Activated T-cell treated with anti-CD3 and anti-CD28 coated beads for 24 hours (primary cell): Measurements from ENCODE around the gene ANO1.

Source experiments
- DNase-seq: peaks from one replicate; pipeline ENCODE4 v3.0.0-alpha.2; 2020; ENCODE audit warnings: low read depth

ANO1 gene

DNA sequence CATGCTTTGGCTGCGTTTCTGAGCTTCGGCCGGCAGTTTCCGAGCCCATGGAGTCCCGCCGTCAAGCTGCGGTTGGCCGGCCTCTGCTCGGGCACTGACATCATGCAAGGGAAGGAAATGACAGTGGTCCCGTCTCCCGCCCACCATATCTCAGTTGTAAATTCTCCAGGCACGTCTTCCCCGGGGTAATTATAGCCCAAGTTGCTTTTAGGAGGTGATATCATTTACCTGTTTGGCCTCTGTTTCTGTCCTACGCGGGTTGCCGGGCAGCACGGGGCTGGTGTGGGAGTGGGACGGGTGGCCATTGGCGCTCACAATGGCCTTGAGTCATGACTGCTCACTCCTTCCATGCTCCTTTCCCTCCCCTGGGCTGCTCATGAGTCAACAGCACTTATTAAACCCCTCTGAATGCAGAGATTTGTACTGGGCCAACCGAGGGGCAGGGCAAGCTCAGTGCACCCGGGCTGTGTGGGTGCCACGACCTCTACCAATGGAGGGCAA, 4.2 kb upstream of the ANO1 start:
- DNase-seq: no peak

DNA sequence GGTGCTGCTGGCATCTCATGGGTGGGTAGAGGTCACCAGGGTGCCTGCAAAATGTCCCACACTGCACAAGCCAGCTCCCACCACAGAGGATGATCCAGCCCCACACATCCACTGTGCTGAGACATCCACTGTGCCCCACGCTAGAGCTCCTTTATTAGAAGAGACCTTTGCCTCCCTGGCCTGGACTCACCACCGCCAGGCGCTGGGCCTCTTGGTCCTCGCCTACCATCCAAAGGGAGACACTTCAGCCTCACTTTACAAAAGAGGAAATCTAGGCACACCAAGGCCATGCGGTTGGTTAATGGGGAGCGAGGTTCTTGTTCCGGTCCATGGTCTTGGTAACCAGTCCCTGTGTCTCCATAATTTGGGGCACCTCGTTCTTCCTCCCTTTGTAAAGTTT, 3.4 kb upstream of the ANO1 start:
- DNase-seq: no peak

DNA sequence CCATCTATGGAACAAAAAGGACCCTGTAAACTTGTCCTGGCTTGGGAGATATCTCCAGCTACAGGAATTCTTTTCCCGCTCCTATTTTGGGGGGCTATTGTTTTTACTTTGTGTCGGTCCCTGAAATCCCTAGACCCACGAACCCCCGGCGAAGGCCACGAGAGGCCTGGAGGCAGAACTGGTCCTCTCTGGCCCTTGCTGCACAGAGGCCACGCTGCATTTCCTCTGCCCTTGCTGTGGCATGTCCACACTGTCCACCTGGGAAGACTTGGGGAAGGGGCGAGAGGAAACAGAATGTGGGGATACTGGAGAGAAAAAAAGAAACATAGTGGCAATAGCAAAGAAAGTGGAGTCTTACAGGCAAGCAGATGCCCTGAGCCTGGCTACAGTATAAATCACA, 2.3 kb upstream of the ANO1 start:
- no peak for DNase-seq

DNA sequence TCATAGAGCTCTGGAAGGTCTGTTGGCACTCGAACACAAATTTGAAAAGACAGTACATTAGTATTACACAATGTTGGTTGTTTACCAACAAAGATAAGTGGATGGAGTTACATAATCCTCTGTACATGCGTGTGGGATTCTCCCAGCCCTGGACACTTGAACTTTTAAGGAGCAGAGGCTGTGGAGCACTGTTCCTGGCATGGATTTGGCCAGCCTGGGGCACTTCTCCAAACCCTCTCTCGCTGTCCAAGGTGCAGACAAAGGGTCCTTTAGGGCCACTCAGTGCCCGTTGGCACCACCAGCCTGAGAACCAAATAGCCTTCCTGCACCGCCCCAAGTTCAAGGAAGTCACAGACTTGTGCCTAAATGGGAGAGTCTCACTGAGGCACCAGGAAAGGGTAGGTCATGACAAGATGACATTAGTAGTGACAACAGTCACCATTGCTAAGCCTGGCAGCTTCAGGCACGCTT, 1.6 kb upstream of the ANO1 start:
- DNase-seq: no peak

DNA sequence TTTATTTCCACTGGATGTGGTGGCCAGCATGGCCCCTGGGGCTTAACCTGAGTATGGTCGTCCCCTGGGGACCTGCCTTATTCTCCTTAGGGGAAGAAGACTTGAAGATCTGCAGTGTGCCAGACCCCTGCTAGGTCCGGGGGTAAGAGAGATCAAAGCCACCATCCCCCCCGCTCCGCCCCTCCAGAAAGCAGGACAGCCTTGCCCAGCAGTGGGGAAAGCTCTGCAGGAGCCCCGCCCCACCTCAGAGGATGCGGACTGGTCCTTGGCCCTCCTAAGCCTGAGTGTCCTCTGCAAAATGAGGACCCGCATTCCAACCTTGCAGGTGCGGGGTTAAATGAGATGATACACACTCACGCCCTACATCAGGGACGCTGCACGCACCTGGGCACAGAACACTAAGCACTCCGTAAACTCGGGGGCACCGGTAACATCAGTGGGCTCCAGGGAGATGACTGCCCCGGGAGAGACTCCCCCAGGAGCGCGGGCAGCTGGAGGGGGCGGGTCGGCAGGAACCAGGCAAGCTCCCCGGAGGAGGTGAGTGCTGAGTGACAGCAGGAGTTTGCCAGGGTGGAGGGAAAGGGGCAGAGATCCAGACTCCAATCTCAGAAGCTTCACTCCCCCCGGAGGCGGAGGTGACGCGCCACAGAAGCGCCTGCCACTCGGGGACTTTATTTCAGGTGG, 564 bp upstream of the ANO1 start:
- DNase-seq: no peak

DNA sequence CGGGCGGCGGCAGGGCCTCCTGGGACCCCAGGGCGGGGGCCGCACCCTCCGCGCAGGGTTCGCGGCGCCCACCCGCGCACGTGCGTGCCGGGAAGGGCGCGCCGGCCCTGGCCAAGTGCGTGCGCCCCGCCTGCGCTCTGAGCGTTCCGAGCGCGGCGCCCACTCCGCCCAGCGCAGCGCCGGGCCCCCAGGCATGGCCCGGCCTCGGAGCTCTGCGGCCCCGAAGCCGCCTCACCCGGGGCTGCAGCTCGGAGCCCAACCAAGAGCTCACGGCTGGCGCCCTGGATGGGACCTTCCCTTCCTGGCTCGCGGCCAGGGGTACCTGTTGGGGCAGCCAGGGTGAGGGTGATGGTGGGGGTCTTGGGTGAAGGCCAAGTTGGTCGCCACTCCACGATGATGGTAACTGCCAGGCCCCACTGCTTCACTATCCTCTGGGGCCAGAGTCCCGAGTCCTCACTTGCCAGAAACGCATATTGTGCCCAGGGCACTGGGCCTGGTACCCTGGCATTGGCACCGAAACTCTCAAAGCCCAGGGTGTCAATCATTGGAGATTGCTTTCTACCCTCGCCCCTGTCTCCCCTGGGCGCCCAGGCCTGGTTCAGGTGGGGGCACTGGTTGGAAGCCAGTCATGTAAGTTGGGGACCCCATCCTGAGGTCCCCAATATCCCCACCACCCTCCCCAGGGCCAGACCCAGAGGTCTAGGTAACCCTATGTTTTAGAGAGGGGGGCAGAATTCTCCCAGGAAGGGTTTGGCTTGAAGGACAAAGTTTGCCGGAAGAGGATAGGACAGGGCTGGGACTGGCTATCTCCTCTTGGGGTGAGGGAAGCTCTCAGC, 882 bp downstream of the ANO1 start:
- no peak for DNase-seq

DNA sequence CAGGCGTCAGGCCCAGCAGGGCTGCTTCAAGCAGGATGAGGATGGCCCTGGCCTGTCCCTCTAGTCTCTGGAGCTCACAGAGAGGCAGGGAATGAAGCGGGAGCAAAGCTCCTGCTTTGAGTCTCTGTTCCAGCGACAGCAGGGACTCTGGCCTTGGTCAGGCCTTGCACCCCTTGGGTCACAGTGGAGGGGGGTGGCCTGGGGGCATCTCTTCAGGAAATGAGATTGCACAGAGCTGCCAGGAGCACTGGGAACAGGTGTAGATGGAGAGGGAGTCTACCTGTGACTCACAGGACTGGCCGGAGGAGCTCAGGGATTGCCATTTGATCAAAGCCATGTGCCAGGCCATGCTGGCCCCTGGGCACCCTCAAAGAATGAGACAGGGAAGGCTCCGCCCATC, 1.6 kb downstream of the ANO1 start:
- DNase-seq: no peak

DNA sequence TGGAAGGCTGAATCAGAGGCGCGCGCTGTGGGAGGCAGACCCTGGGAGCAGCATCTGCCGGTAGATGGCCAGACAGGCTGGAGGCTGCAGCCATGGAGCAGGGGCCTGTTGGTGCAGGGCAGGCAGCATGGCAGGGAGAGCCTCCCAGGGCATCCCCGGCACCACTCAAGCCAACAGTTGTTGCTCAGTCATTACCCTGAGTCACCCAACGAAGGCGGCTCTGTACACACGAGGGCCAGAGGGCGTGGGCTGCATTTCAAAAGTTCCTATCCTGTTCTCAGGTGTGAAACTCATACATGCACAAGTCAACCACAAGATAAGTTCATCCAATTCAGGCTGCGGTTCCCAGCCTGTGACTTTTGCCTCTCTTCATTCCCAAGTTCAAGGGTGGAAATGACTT, 2.6 kb downstream of the ANO1 start:
- DNase-seq: no peak

DNA sequence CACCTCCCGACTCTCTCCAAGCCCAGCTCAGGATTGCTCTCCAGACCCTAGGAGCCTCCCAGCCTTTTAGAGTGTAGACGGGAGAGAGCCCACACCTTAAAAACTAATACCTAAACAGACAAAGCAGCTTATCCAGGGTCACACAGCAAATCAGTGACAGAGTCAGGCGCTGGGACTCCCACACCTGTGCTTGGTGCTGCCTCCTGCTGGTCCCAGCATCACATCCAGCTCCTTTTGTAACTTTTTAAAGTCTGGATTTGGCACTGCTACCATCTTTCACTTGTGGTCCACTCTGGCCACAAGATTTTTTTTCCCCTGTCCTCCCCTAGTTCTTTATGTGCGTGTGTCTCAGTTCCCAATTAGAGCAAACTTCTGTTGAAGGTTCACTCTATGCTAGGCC, 4.7 kb downstream of the ANO1 start:
- no peak for DNase-seq

DNA sequence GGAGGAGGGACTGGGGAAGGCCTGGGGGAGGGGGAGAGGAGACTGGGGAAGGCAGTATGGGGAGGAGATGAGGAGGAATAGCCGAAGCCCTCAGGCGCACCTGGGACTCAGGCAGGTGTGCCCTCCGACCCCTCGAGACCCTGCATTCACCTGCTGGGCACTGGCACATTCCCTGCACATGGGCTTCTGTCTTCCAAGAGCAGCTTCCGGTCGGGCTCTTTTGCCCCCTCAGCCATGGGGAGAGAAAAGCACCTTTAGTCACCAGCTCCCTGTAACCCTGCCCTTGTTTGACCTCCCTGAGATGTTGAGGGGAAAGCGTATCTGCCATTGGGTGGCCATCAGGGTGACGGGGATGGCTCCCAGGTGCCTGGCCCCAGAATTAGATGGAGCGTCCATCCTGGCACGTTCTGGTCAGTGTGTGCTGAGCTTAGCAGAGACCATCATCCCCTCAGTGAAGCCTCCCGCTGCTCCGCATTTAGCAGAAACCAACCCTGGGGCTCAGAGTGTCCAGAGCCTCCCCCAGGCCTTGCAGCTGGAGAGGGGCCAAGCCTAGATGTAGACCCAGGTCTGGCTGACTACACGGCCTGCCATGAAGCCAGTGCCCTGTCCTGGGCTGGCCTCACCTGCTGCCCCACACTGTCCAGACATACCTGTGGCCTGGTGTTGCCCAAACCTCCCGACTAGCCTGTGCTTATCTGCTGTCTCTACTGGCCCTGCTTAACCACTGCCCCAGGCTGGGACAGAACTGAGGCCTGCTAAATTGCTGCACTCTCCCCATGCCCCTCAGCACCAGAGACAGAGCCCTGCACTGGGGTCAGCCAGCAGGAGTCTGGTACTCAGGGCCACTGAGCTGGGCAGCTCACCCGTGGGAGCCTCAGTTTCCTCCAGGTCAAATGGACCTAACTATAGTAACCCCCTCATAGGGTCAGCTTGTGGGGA, 6.2 kb downstream of the ANO1 start:
- no peak for DNase-seq

DNA sequence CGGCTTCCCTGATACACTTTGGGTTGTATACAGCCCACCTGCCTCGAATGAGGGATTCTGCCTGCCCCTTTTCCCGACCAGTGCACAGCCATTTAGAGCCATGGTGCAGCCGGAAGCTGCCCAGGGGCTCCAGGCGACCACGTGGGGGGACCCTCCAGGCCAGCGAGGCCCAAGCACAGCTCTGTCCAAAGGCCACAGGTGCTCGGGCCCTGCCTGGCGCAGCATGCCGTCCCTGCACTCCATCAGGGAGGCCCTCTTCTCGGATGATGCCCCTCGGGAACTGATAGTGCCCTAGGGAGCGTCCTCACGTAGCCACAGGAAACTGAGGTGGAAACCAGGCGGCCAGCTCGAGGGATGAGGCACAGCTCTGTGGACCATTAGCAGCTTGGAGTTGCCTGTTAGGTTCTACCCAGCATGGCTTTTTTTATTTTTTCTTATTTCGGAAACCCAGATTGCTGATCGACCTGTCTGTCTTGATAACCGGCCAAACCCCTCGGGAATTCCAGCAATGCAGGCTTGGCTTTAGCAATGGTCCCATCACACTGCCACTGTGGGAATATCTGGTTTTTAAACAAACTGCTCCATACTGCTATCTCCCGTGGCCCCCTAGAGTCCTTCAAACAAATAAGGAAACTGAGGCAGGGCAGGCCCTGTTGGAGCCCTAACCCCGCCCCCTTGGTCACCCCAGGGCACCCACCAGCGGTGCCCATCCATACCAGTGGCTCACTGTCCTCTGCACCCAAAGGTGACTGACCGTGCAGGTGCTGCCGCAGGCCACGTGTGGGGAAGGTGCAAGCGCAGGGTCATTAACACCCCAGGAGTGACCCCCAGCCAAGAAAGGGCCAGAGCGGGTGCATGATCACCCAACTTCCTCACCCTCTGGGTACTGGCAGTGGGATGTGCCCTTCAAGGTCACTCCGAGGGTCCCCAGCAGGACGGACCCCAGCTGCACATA, 8.0 kb downstream of the ANO1 start:
- no peak for DNase-seq

DNA sequence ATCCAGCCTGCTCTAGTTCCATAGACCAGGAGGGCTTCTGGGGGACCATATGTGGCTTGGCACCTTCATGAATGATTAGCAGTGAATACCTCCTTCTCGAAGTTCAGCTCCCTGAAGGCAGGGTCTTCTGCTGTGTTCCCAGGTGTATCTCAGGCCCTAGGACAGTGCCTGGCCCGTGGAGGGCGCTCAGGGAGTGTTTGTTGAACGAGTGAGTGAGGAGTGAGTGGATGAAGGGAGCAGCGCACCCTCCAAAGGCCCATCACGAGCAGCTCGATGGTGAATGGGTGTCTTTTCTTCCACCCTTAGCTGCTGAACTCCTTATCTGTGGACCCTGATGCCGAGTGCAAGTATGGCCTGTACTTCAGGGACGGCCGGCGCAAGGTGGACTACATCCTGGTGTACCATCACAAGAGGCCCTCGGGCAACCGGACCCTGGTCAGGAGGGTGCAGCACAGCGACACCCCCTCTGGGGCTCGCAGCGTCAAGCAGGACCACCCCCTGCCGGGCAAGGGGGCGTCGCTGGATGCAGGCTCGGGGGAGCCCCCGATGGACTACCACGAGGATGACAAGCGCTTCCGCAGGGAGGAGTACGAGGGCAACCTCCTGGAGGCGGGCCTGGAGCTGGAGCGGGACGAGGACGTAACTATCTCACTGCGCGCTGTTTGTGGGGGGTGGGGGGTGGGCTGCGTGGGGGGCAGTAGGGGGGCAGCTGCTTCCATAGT, 9.5 kb downstream of the ANO1 start:
- no peak for DNase-seq

DNA sequence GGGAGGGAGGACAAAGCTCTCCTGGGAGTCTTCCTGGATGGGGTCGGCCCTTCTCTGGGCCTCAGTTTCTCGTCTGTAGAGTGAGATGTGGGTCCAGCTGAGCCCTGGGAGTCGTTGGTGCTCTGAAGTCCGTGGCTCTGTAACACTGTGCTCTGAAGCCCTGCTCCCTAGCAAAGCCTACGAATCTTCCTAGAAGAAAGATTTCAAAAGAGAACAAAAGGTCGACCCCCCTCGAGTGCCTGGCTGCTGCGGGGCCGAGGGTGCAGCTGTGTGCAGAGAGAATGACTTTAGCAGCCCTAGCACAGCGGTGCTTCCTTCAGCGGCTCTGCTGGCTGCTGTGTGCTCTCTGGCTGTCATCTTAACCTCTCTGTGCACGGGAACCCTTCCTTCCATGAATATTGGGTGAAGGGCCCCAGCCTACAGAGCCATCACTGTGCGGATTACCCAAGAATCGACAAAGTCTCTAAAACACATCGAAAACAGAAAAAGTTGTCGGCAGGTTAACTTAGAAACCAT, 10.7 kb downstream of the ANO1 start:
- no peak for DNase-seq

DNA sequence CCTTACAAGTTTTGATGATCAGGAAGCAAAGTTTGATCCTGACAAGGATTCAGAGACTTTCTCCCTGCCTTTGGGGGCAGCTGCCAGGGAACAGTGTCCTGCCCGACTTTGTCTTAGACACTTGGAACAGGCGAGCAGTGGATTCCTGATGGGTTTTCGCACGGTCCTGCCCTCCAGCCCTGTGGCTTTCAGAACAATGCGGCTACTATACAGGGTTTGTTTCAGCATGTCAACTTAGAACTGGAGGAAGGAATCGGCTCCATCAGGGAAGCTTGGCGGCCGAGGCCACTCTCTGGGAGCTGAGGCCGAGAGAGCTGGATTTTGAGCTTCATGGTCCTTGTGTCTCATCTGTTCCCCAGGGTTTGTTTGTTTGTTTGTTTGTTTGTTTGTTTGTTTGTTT, 11.5 kb downstream of the ANO1 start:
- DNase-seq: no peak

DNA sequence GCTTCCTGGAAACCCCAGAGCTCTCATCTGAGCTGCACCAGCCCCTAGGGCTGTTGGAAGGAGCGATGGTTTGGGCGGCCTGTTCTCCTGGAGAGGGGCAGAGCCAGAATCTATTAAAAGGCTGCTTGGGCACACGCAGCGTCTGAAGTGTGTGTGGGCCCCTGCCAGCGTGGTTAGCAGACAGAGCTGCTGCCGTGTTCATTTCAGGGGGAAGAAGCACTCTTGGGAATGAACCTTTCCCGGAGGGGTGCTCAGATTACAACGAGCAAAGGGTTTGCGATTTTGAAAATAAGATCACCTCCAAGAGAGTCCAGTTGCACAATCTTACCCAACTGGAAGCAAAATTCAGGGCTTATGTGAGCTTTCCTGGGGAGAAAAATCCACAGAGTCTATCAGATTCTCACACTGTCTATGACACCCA, 12.9 kb downstream of the ANO1 start:
- no peak for DNase-seq

DNA sequence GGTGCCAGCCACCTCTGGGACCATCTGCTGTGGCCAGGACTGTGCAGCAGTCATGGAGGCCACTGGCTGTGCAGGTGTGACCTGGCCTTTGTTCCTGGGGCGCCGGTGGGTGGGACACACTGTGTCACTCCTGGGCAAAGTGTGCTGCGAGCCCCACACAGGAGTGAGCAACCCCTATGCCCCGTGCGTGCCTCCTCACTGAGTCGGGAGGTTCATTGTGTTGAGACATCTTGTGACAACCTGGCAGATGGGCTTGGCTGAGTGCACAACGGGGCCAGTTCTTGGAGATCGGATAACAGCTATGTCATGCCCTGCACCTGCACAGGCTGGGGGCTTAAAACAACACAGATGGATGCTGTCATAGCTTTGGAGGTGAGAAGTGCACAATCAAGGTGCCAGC, 13.5 kb downstream of the ANO1 start:
- no peak for DNase-seq

DNA sequence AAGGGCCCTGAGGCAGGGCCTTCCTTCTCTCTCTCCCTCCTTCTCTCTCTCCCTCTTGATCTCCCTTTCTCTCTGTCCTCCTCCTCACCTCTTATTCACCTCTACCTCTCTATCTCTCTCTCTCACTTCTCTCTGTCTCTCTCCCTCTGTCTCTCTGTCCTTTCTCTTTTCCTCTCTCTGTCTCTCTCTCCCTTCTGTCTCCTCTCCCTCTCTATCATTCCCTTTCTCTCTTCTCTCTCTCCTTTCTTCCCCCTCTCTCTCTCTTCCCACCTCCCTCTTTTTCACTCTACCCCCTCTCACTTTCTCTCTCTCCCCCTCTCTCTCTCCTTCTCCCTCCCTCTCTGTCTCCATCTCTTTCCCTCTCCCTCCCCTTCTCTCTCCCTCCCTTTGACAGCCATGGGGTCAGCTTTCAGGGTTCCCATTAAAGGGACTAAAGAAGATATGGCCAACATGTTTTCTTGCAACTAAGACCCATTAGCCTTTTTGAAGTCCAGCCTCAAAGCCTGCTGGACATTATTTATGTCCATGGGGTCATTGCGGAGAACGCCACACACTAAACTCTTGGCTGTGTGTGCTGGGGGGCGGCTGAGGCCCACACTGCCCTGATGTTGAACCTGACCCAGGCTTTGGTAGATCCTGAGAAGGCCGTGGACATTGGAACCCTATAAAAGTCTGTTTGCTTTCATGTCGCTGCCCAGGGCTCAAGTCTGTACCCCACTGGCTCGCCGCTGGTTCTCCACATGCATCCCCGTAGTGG, 15.0 kb downstream of the ANO1 start:
- DNase-seq: no peak

DNA sequence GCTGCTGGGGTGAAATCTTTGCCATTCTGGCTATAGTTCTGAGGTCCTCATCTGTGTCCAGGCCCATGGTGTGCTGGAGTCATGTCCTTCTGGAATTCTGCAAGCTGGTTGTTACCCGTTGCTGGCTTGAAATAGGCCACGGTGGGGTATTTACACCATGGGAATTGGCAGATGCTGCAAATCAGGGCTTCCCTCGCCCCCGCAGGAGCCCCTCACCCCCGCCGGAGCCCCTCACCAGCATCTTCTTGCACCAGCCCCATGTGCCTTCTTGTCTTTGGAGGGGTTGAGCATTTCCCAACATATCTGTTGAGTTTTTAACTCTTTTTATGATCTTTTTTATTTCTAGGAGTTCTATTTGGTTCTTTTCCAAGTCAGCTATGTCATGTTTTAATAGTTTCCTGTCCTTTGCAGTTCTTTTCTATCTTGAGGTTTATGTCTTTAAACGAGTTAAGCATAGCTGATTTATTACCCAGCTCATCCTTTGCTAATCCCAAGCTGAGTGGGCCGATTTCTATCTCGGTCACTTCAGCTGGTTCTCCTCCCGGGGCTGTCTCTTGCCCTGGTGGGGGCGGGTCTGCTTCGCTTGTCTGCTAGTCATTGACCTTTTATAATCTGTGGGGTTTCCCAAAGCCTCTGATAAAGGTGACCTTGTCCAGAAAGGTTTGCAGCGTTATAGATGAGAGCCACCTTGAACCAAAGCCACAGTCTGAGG, 17.6 kb downstream of the ANO1 start:
- no peak for DNase-seq
